Measurements from ENCODE around the gene APBB2. TPM values are rescaled to one million over a fixed set of nuclear protein-coding genes. Genes with fewer than 3 reads are reported as not detected.

Gene APBB2
- total and polyA plus RNA-seq, 2 experiments from 2014 or later = 35.8 to 74.8 TPM

DNA sequence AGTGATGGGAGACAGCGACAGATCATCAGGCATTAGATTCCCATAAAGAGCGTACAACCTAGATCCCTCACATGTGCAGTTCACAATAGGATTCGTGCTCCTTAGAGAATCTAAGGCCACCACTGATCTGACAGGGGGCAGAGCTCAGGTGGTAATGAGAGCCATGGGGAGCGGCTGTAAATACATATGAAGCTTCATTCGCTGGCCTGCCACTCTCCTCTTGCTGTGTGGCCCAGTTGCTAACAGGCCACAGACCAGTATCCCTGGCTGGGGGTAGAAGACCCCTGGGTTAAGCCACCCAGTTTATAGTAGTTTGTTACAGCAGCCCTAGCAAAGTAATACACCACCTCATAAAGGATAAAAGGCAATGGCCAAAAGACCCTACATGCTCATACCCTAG is 30.3 kb downstream of the APBB2 start:
- DNase-seq (ENCODE audit: low spot score) = no peak
- Mint-ChIP-seq H3K9me3 (peaks cover 5% of the 10 kb centered on the region), H3K27ac (0 out of 2 replicates have a peak overlapping the region, but pooled peaks have one; percentile 27), H3K36me3 (ENCODE audit: low read depth) (peaks cover 13% of the 10 kb centered on the region), H3K4me1 (peaks cover 21% of the 10 kb centered on the region), H3K4me3 (no peak overlapping the region), H3K27me3 (ENCODE audit: insufficient read depth, low read depth, poor library complexity) (no peaks in the 10 kb centered on the region)
- H3K27me3 ChIP-seq (ENCODE audit: insufficient read depth) = no peaks in the 10 kb centered on the region
- H3K4me2 ChIP-seq = no peak overlapping the region
- H3F3A ChIP-seq (replicated peaks; ENCODE audit: low read depth) = no peaks in the 10 kb centered on the region
- ATAC-seq = no peak
- TF ChIP-seq JUNB (IDR thresholded peaks at IDR 0.05; ENCODE audit: unreplicated experiment) (no peak), NANOG (IDR thresholded peaks at IDR 0.05; ENCODE audit: borderline replicate concordance) (no peak)
- no peaks in the 10 kb centered on the region for H3K36me3 ChIP-seq (ENCODE audit: insufficient read depth)
- no peaks in the 10 kb centered on the region for H4K20me1 ChIP-seq (replicated peaks; ENCODE audit: insufficient read depth)
- peaks cover 10% of the 10 kb centered on the region; the same call in 1 of the 2 replicates for H3K9me2 ChIP-seq (ENCODE audit: insufficient read depth)
- H3K4me1 ChIP-seq (ENCODE audit: insufficient read depth) = peaks cover 27% of the 10 kb centered on the region
- H3K27ac ChIP-seq (ENCODE audit: low read depth) = no peak overlapping the region
- peaks cover 79% of the 10 kb centered on the region for H3K79me2 ChIP-seq (replicated peaks; ENCODE audit: insufficient read depth)
- H2AFZ ChIP-seq = no peak overlapping the region
- no peak overlapping the region for H3K4me3 ChIP-seq

DNA sequence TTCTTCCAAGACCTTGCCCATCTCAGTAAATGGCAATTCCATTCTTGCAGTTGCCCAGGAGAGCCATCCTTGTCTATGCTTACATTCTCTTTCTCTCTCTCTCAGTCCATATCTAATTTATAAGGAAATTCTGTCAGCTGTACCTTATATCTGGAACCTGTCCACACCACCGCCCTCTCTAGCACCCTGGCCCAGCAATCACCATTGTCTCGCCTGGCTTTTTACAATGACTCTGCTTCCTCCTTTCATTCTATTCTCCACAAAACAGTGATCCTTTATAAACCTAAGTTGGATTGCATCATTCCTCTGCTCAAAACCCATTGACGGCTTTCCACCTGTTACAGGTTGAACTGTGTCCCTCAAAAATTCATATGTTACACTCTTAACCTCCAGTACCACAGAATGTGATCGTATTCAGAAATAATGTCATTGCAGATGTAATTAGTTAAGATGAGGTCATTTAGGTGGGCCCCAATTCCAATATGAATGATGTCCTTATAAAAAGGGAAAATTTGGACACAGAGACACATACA is 31.3 kb downstream of the APBB2 start:
- no peaks in the 10 kb centered on the region for H4K20me1 ChIP-seq (replicated peaks; ENCODE audit: insufficient read depth)
- Mint-ChIP-seq H3K27me3 (ENCODE audit: insufficient read depth, low read depth, poor library complexity) (no peaks in the 10 kb centered on the region), H3K4me3 (no peak overlapping the region), H3K9me3 (peaks cover 5% of the 10 kb centered on the region), H3K27ac (no peak overlapping the region), H3K36me3 (ENCODE audit: low read depth) (peaks cover 13% of the 10 kb centered on the region), H3K4me1 (peaks cover 24% of the 10 kb centered on the region)
- DNase-seq (ENCODE audit: low spot score) (no peak), ATAC-seq (no peak)
- H3K27ac ChIP-seq (ENCODE audit: low read depth) = no peak overlapping the region
- no peaks in the 10 kb centered on the region for H3F3A ChIP-seq (replicated peaks; ENCODE audit: low read depth)
- H2AFZ ChIP-seq = no peak overlapping the region
- peaks cover 80% of the 10 kb centered on the region for H3K79me2 ChIP-seq (replicated peaks; ENCODE audit: insufficient read depth)
- no peaks in the 10 kb centered on the region for H3K27me3 ChIP-seq (ENCODE audit: insufficient read depth)
- no peak for TF ChIP-seq NANOG (IDR thresholded peaks at IDR 0.05; ENCODE audit: borderline replicate concordance)
- no peak for TF ChIP-seq ZNF462 (CRISPR knock-in tag; IDR thresholded peaks at IDR 0.05)
- TF ChIP-seq EZH2phosphoT487 (IDR thresholded peaks at IDR 0.05; ENCODE audit: unreplicated experiment) = no peak
- no peak for TF ChIP-seq JUNB (IDR thresholded peaks at IDR 0.05; ENCODE audit: unreplicated experiment)
- no peak for TF ChIP-seq STAT1 (IDR thresholded peaks at IDR 0.05; ENCODE audit: unreplicated experiment)
- no peak for TF ChIP-seq POLR2AphosphoS5 (IDR thresholded peaks at IDR 0.05; ENCODE audit: low read depth)
- TF ChIP-seq, protein P1, sequence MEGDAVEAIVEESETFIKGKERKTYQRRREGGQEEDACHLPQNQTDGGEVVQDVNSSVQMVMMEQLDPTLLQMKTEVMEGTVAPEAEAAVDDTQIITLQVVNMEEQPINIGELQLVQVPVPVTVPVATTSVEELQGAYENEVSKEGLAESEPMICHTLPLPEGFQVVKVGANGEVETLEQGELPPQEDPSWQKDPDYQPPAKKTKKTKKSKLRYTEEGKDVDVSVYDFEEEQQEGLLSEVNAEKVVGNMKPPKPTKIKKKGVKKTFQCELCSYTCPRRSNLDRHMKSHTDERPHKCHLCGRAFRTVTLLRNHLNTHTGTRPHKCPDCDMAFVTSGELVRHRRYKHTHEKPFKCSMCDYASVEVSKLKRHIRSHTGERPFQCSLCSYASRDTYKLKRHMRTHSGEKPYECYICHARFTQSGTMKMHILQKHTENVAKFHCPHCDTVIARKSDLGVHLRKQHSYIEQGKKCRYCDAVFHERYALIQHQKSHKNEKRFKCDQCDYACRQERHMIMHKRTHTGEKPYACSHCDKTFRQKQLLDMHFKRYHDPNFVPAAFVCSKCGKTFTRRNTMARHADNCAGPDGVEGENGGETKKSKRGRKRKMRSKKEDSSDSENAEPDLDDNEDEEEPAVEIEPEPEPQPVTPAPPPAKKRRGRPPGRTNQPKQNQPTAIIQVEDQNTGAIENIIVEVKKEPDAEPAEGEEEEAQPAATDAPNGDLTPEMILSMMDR (conservative IDR thresholded peaks at IDR 0.05; ENCODE audit: low read depth in 2 of 2) = no peak
- no peak for TF ChIP-seq ZNF114 (CRISPR knock-in tag; IDR thresholded peaks at IDR 0.05)
- TF ChIP-seq CREB1 (CRISPR knock-in tag; IDR thresholded peaks at IDR 0.05; ENCODE audit: low read depth) = no peak
- TF ChIP-seq ZNF331 (CRISPR knock-in tag; IDR thresholded peaks at IDR 0.05; ENCODE audit: low read depth) = no peak
- no peak for TF ChIP-seq REST (IDR thresholded peaks at IDR 0.05; ENCODE audit: unreplicated experiment)
- no peak overlapping the region for H3K4me3 ChIP-seq
- peaks cover 10% of the 10 kb centered on the region; the same call in 1 of the 2 replicates for H3K9me2 ChIP-seq (ENCODE audit: insufficient read depth)
- H3K4me1 ChIP-seq (ENCODE audit: insufficient read depth) = peaks cover 23% of the 10 kb centered on the region
- H3K36me3 ChIP-seq (ENCODE audit: insufficient read depth) = no peaks in the 10 kb centered on the region
- no peak overlapping the region for H3K4me2 ChIP-seq
